Body of pancreas (tissue), 4 donors: Measurements from ENCODE around the gene BHLHE40. TPM values are rescaled to one million over a fixed set of nuclear protein-coding genes. Genes with fewer than 3 reads are reported as not detected.

Experiments
- ATAC-seq: fragments of 150-250 bp; one replicate; pipeline ENCODE4 v1.9.1; 2016
- DNase-seq, 4 donors: peaks; one replicate each; pipeline ENCODE4 v3.0.0-alpha.2; 2019
- H3K27ac ChIP-seq, 4 donors: fragments of 200-600 bp; sonication (generic); 1 replicate in 3 of 4; 2 replicates in 1 of 4; pipeline versions ENCODE4 v1.5.1 to v1.6.1; 2016 to 2019; ENCODE audit warnings: mild to moderate bottlenecking in 1 of 4, mixed read lengths in 1 of 4, moderate library complexity in 1 of 4
- H3K27me3 ChIP-seq, 2 donors: fragments of 200-600 bp; sonication (generic); one replicate each; pipeline ENCODE4 v1.6.0; 2016; ENCODE audit warnings: mild to moderate bottlenecking in 1 of 2
- H3K36me3 ChIP-seq, 2 donors: fragments of 200-600 bp; sonication (generic); replicated peaks in 1 of 2; 2 replicates each; pipeline ENCODE4 v1.5.1; 2016; ENCODE audit warnings: low read depth in 2 of 2; ENCODE audit not compliant: insufficient read depth in 1 of 2
- H3K4me1 ChIP-seq: fragments of 200-600 bp; sonication (generic); one replicate; pipeline ENCODE4 v1.6.0; 2016
- H3K4me3 ChIP-seq, 2 donors: fragments of 200-600 bp; sonication (generic); 1 replicate in 1 of 2; 2 replicates in 1 of 2; pipeline ENCODE4 v1.5.1; 2016 to 2019
- H3K9me3 ChIP-seq, 3 donors: fragments of 200-600 bp; sonication (generic); 1 replicate in 2 of 3; 2 replicates in 1 of 3; pipeline ENCODE4 v1.5.1; 2016
- POLR2A ChIP-seq, 3 donors: fragments of 450-650 bp; IDR thresholded peaks; one replicate each; pipeline ENCODE4 v1.6.1; 2016; ENCODE audit warnings: antibody characterized with exemption in 3 of 3, mild to moderate bottlenecking in 2 of 3
- WGBS, 2 donors: methylation state at CpG; one replicate each; pipeline ENCODE4 v1.1.5; 2017; 5-methylcytosine and 5-hydroxymethylcytosine counted together
- intact Hi-C: fragments of 100-400 bp; cut with DNase I; formaldehyde crosslinking; loops from one replicate; pipeline ENCODE4 v1.15.1; 2023
- total RNA-seq, 2 donors: library from RNA; depleted of rRNA; stranded (reverse); fragments of >200 nt; gene quantifications; one replicate each; pipeline ENCODE4 v1.1.0, GENCODE V29; 2016
- TF ChIP-seq, protein P1 (sequence below), 7 experiments: fragments of 450-650 bp in 4 of 7; fragments of 200-600 bp in 3 of 7; sonication (generic) in 3 of 7; IDR thresholded peaks; one replicate each; pipeline ENCODE4 v1.5.1; 2016 to 2019; ENCODE audit warnings: antibody characterized with exemption in 7 of 7

Gene BHLHE40
- total RNA-seq, 2 donors from 2014 or later = 28.5 to 30.3 TPM

DNA sequence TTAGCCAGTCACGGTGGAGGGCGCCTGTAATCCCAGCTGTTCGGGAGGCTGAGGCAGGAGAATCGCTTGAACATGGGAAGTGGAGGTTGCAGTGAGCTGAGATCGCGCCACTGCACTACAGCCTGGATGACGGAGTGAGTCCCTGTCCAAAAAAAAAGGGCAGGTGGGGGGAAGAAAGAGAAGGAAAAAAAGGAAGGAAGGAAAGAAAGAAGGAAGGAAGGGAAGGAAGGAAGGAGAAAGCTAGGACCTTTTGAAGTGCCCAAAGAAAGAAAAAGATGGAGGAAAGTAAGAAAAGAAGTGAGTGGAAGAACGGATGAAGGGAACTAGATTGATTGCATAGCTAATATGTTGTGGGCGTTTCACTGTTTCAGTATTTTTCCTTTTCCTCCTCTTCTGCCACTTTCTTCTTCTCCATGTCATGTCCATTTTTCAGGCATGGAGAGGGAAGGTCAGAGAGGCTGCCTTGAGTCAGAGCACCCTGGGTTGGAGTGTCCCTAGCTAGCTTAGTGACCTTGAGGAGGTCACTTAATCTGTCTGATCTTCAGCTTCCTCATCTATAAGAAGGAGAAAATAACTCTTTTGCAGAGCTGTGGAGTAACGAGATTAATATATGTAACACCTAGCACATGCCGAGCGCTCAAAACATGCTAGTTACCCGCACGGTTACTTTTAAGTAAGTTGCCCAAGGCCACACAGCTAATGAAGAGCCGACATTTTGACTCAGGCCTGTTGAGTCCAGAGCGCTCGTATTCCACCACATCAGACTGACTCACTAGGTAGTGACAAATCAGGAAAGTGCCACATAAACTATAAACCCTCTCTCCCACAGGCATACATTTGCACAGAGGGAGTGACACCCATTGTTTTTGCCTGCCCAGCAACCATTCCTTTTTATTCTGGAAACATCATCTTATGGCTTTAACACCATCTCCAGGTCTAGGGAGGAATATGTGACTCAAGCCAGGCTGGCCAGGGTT lies 42.2 kb downstream of the BHLHE40 start:
- WGBS, 2 donors = 91 to 94% methylated on average over 17 of the region's 17 CpGs
- Histone ChIP-seq H3K9me3 (no peaks in the 10 kb centered on the region), H3K4me1 (peaks cover 35% of the 10 kb centered on the region), H3K4me3 (no peak overlapping the region), H3K36me3 (no peaks in the 10 kb centered on the region), H3K27ac (no peak overlapping the region), H3K27me3 (no peaks in the 10 kb centered on the region)
- TF ChIP-seq POLR2A (IDR thresholded peaks at IDR 0.05) = no peak
- TF ChIP-seq, protein P1, sequence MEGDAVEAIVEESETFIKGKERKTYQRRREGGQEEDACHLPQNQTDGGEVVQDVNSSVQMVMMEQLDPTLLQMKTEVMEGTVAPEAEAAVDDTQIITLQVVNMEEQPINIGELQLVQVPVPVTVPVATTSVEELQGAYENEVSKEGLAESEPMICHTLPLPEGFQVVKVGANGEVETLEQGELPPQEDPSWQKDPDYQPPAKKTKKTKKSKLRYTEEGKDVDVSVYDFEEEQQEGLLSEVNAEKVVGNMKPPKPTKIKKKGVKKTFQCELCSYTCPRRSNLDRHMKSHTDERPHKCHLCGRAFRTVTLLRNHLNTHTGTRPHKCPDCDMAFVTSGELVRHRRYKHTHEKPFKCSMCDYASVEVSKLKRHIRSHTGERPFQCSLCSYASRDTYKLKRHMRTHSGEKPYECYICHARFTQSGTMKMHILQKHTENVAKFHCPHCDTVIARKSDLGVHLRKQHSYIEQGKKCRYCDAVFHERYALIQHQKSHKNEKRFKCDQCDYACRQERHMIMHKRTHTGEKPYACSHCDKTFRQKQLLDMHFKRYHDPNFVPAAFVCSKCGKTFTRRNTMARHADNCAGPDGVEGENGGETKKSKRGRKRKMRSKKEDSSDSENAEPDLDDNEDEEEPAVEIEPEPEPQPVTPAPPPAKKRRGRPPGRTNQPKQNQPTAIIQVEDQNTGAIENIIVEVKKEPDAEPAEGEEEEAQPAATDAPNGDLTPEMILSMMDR (IDR thresholded peaks at IDR 0.05) = no peak
- DNase-seq (no peak), ATAC-seq (no peak)
- intact Hi-C loops = no loop called here

DNA sequence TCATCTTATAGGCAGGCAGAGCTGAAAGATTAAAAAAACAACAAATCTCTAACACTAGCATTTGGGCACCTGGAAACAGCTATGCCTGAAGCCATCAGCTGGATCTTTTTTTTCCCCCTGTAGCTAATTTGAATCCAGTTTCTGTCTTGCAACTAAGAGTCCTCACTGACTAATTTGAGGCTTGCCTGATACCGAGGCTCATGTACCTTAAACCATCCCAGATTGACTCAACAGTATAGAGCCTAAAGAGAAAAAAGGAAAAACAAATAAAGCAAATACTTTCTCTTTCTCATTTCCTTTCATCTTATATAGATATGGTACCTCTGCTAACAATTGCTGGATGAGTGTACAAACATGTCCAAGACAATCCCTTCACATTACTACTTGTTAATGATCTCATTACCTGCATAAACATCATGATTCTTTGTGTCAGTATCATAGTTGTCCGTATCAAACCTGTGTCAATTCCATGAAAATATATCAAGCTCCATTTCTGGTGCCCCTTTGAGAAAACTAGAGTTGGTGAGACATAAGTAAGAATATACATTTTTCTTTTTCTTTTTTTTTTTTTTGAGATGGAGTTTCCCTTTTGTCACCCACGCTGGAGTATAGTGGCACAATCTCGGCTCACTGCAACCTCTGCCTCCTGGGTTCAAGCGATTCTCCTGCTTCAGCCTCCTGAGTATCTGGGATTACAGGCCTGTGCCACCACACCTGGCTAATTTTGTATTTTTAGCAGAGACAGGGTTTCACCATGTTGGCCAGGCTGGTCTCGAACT lies 43.1 kb downstream of the BHLHE40 start:
- intact Hi-C loops = no loop called here
- ATAC-seq (no peak), DNase-seq (no peak)
- no peak for TF ChIP-seq POLR2A (IDR thresholded peaks at IDR 0.05)
- TF ChIP-seq, protein P1 (IDR thresholded peaks at IDR 0.05) = no peak
- peaks cover 32% of the 10 kb centered on the region for H3K4me1 ChIP-seq
- no peak overlapping the region for H3K4me3 ChIP-seq
- no peaks in the 10 kb centered on the region for H3K36me3 ChIP-seq
- H3K9me3 ChIP-seq = no peaks in the 10 kb centered on the region
- peak overlapping the region in 3 of 4 donors; percentile 27 to 65 (median 57) for H3K27ac ChIP-seq
- H3K27me3 ChIP-seq = no peaks in the 10 kb centered on the region
- 92 to 93% methylated on average over 6 of the region's 6 CpGs for WGBS, 2 donors

DNA sequence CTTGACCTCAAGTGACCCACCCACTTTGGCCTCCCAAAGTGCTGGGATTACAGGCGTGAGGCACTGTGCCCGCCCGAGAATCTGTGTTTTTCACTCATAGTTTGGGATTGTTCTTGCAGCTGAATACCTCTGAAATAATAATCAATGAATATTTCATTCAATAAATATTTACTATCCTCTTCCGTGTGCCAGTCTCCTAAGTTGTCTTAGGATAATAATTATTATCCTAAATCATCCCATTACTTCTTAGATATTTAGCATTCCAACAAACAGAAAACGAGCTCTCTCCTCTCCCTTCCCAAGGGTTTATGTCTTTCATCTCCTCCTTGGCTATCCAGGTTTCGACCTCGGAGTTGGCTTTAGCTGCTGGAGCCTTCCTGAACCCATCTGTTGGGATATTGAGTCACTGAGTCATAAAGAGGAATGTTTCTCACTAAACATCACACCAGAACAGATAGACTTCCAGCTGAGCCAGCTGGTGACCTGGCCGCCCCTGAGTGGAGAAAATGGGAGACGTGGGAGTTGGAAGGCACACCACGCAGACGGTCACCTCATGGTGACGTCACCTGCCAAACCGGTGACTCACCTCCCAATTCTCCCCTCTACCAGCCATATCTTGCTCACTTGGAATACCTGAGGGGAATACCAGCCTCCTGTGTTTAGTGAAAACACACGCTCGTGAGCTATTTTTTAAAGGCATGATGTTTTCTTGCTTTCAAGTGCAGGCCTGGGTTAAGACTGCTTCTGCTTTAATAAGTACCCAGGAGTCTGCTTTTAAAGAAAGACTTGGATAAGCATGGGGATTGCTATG lies 43.9 kb downstream of the BHLHE40 start:
- H3K4me3 ChIP-seq = no peak overlapping the region
- H3K9me3 ChIP-seq = no peaks in the 10 kb centered on the region
- WGBS, 2 donors = 50 to 62% methylated on average over 15 of the region's 15 CpGs
- DNase-seq (peak; percentile 55 to 82 (median 64)), ATAC-seq (peak; percentile 62)
- peak overlapping the region; percentile 7 to 65 (median 42) for H3K27ac ChIP-seq
- peaks cover 24% of the 10 kb centered on the region for H3K4me1 ChIP-seq
- intact Hi-C loops = no loop called here
- TF ChIP-seq, protein P1 (IDR thresholded peaks at IDR 0.05) = no peak
- no peak for TF ChIP-seq POLR2A (IDR thresholded peaks at IDR 0.05)
- H3K36me3 ChIP-seq = no peaks in the 10 kb centered on the region
- no peaks in the 10 kb centered on the region for H3K27me3 ChIP-seq

DNA sequence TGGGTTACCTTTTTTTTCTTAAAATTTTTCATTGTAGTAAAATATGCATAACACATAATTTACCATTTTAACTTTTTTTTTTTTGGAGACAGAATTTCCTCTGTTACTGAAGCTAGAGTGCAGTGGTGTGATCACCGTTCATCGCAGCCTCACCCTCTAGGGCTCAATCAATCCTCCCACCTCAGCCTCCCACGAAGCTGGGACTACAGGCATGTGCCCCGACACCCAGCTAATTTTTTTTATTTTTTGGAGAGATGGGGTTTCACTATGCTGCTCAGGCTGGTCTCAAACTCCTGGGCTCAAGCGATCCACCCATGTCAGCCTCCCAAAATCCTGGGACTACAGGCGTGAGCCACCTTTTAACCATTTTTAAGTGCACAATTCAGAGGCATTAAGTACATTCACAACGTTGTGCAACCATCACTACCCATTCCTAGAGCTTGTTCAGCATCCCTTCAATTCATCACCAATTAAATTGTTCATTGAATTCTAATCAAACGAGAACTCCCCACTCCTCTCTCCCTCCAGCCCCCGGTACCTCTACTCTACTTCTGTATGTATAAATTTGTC lies 44.6 kb downstream of the BHLHE40 start:
- H3K9me3 ChIP-seq = no peaks in the 10 kb centered on the region
- H3K4me3 ChIP-seq = no peak overlapping the region
- WGBS, 2 donors = 82 to 85% methylated on average over 9 of the region's 9 CpGs
- intact Hi-C loops = no loop called here
- H3K27me3 ChIP-seq = no peaks in the 10 kb centered on the region
- no peak for DNase-seq
- peaks cover 21% of the 10 kb centered on the region for H3K4me1 ChIP-seq
- H3K36me3 ChIP-seq = no peaks in the 10 kb centered on the region
- no peak for ATAC-seq
- H3K27ac ChIP-seq = peak overlapping the region in 3 of 4 donors; percentile 7 to 65 (median 57)
- TF ChIP-seq, protein P1 (IDR thresholded peaks at IDR 0.05) = no peak
- TF ChIP-seq POLR2A (IDR thresholded peaks at IDR 0.05) = no peak
